NCI-H1417 treated with DMSO at 0.1 percent for 48 hours (cell line): ENCODE measurements around the gene DHH.

ENCODE experiments used
- DNase-seq: peaks from one replicate; lab custom pipeline; 2025; lab: John Stamatoyannopoulos, UW

Gene DHH

DNA sequence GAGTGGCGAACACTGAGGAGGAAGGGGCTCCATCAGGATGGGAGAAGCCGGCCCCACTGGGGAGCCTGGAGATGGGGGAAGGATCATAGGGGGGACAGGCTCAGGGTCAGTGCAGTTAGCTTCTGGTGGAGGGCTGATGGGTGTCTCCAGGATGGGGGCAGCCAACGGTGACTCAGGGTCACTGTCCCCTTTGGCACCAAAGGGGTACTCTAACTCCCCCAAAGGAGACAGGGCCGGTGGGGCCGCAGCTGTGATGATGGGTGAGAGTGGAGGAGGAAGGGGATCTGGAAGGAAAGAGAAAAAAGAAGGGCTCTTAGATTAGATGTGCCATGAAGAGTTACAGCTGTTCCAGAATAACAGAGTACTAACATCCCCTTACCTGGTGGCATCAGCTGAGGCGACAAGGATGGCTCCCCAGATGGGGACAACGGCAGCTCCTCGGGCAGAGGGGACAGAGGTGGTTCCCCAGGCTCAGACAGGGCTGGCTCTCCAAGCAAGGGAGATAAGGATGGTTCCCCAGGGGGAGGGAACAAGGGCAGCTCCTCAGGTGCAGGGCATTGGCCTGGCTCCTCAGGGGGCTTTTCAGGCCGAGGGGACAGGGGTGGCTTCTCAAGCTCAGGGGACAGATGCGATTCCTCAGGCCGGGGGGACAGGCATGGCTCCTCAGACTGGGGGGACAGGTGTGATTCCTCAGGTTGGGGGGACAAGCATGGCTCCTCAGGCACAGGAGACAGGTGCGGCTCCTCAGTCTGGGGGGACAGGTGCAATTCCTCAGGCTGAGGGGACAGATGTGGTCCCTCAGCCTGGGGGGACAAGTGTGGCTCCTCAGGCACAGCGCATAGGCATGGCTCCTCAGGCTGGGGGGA, 43.9 kb downstream of the DHH start:
- no peak for DNase-seq

DNA sequence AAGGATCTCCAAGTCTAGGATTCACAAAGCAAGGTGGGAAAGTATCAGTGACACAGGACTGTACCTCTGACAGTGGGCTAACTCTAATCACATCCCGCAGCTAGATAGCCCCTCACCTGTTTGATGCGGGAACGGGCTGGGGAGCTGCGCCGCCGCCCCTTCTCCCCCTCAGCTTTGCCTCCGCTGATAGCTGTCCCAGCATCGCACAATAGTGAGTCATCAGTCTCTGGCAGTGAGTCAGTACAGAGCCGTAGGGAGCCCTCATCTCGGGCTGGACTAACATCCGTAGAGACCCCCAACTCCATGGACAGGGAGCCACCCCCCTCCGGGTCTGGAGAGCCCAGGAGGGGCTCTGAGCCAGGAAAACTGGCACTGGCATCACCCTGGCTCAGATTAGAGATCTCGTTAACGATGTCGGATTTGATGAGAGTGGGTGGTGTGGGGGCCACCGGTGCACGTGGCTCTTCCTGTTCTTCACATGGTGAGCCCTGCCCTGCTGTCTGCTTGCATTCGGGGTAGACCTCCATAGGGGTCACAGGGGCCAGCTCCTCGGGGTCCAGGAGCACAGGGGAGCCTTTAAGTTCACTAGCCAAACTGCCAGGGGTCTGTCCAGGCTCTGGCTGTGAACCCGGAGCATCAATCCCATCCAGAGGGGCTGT, 44.9 kb downstream of the DHH start:
- DNase-seq = no peak

DNA sequence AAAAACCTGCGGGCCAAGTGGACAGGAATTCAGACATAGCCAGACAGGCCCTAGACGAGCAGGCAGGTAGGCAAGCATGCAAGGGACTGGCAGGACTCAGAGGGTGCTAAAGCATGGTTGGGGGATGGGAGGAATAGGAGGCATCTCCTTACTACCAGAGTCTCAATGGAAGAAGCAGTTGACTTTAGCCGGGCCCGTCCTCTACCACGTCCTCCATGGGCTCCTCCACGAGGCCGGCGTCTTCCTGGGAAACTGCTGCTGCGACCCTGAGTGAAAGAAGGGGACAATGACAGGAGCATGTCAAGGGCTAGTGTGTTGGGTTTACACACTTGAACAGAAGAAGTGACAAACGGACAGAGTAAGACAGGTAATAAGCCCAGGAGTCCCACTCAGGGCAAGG, 45.6 kb downstream of the DHH start:
- DNase-seq = no peak

DNA sequence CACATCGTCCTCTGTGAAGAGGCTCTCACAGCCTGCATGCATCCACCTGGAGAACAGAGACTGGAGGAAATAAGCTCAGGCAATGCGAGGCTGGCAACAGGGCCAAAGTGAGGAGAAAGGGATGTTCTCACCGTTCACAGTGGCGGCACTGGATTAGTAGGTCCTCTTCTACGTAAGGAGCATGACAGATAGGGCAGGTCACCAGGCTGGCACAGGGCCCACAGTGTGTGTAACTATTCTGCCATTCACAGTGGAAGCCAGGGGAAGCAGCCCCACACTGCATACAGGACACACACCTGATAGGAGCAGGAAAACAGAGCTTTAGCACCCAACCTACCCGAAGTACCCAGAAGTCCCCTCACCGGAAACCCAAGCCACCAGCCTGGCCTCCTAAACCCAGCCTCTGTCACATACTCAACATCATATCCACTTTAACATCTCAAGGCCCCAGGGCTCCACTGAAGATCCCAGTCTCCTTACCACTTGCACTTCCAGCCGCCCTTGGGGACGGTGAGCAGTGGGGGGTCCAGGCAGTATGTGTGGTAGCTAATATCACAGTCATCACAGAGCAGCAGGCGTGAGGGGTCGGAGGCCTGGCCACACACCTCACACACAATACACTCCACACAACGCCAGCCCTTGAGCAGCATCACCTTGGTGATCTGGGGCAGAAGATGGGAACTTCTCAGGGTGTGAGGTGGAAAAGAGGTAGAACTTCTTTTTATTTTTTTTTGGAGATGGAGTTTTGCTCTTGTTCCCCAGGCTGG, 48.3 kb downstream of the DHH start:
- no peak for DNase-seq

DNA sequence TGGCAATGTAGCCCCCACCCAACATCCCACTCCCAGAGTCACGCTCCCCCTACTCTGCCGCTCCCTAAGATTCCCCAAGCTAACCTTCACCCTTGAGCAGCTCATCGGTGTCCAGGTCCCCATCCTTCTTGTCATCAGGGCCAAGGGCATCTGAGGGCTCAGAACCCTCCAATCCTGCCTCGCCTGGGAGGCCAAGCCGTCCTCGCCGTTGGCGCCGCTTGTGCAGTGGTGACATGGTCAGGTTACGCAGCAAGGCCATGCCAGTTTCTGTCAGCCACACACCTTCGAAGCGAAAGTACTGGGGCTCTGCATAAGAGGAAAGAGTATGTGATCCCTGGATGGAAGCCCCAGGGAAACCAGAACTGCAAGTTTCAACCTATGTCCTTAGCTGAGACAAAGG, 49.9 kb downstream of the DHH start:
- DNase-seq = no peak

DNA sequence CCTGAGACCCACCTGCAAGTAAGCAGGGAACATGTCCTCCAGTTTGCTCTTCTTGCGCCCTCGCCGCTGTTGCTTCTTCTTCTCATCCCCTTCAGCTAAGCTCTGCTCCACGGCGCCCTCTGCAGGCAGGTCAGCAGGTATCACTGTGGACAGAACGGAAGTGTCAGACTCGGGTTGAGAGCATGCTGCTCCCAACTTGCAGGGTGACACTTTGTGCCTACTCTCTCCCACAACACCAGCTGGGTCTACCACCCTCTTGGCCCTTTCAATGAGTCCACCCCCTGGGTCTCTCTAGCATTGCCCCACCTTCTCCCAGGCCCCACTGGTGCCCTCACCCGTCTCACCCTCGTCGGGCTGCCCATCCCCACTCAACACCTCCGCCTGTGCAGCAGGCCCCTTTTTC, 50.7 kb downstream of the DHH start:
- DNase-seq = no peak

DNA sequence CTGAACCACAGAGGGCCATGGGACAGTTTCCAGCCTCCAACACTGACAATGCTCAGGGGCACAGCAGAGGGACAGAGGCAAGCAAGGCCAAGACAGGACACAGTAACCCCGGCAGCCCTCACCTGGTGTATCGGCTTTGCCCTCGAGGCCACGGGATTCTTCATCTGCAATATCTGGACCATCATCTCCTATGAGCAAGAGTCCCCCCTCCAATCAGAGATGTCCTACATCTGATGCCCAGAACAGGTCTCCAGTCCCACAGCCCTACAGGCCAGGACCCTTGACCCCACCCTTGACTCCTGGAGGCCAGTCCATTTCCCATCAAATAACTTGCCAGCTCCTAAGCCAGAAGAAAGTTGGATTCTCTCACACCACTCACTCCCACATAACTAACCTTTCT, 51.4 kb downstream of the DHH start:
- DNase-seq = no peak

DNA sequence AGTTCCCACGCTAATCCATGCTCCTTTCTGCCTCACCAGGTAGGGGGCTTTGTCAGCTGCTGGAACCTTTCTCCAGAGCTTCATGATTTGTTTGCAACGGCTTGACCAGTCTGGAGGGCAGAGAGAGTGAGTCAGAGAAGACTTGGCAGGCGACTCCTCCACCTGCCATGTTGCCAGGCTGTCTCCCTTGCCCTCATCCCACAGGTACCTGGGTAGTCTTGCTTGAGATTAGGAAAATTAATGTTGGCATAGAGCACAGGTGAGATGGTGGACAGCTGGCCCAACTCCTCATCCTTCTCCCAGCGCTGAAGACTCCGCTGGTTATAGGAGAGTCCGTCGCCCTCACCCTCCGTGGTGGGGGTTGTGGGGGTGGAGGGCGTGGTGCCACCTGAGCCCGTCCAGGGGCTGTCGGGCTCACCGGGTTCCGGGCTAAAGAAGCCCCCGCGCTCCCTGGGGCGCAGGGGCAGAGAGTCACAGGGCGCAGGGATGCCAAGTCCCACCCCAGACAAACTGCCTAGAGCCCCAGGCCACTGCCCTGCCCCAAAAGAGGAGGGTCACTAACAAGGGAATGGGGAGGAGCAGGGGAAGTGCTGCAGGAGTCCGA, 52.6 kb downstream of the DHH start:
- DNase-seq = no peak

DNA sequence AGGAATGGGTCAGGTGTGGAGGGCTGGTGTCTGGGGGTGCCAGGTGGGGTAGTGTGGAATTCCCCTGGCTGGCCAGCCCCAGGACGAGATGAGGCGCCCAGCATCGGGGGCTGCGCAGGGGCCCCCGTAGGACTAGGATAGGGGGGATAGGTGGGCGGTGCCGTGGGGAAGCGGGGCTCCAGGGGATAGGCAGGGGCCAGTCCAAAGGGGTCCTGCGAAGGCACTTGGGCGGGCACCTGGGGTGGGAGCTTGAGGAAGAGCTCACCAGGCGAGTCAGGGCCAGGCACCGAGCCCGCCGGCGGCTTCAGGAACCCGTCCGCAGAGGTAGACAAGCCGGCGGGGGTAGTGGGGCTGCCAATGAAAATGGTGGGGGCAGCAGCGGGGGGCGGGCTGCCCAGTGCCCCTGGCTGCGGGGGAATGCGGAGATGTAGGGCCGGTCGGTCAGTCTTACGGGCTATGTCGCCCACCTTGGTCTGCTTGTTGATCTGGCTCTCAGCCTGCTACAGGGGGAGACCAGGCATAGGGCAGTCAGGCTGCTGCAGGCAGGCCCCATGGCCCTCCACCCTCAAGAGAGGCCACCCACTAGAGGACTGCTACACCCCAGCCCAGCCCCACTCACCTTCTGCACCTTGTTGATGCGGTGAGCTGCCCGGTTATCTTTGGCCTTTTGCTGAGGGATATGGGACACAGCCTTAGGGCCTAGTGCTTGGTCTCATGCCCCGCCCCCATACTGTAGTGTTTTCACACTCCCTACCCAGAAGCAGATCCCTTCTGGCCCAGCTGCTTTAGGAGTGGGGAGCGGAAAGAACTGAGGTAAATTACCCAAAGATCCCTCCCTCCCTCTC, 53.3 kb downstream of the DHH start:
- no peak for DNase-seq

DNA sequence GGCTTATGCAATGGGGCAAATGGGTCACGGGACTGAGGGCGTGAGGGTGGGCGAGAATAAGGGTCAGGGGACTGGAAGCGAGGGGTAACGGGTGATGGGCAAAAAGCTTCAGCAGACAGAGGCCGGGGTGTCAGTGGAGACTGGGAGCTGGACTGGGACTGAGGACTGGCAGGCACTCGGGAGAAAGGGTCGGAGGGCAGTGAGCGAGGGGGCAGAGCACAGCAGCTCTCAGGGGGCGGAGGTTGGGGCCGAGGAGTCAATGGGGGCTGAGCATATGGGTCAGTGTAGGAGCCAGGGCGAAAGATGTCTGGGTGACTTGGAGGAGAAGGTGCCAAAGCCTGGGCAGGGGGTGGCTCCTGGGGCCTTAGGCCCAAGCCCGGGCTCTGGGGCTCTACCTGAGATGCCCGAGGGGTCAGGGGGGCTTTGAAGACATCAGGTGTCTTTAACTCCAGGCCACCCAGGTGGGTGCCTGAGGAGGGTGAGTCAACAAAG, 54.2 kb downstream of the DHH start:
- no peak for DNase-seq

DNA sequence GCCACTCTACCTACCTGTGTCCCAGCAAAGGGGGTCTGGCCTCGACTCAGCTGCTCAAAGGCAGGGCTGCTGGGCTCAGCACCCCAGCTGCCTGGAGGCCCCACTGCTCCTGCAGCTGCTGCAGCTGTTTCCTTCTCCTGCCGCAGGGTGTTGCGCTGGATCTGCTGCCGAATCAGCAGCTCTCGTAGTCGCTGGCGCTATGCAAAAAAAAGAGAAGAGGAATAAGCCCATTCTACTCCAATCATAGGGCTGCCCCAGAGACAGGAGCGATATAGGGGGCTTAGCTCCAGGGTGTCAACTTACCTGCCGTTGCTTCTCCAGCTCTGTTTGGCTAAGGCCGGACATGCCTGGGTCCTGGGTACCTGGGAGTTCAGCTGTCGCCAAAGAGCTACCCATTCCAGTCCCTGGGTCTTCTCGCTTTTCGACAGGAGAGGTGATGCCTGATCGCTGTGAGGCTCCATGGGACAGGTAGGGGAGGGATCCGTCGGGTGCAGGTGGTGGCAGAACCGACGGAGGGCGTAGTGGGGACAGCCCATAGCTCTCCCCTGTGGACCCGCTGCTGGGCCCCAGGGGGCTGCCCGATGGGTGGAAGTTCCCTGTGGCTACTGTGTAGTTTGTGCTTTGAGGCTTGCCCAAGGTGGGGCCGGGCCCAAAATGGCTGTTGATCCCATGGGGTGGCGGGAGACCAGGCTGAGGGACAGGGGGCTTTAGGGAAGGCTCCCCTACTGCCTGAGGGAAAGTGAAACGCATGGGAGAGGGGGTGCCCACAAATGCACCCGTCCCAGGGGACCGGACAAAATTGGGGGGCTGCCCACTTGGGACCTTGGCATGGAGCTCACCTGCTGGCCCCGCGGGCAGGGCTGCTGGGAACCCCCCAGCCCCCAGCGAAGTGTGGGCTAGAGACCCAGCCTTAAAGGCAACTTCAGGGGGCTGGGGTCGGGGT, 54.9 kb downstream of the DHH start:
- no peak for DNase-seq

DNA sequence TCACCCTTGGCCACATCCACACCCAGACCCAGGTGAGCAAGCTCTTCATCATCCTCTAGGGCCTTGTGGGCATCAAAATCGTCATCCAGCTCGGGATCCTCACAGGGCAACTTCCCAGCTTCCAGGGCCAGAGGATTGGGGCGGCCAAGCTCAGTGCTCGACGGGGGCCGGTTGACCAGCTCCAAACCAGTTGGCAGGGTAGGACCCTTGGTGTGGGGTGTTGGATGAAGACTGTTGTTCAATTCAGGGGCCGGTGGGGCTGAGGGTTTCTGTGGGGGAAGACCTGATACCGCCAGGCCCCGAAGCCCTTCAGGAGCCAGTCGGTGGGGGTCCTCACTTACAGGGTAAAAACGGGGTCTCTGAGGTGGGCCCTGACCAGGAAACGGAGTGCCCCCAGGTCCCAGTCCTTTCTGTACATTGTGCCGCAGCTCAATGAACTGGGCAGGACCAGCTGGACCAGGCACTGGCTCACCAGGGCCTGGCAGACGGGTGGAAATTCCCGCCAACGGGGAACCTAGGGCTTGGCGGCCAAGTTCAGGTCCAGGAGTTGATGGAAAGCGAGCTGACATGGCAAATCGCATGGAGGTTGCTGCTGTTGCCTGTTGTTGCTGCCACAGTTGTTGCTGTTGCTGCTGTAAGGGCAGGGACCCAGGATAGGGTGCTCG, 56.2 kb downstream of the DHH start:
- DNase-seq = no peak

DNA sequence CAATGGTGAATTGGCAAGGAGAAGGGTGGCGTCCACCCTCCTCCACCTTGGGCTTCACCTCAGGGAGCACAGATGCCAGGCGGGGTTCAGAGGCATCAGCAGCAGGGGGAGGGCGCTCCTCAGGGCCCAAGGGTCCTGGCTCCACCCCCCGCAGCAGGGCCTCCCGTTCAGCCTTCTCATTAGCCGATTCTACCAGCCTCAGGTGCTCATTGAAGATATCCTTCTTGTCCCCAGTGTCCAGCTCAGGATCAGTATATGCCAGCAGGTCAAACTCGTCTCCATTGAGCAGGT, 56.7 kb downstream of the DHH start:
- DNase-seq = no peak

DNA sequence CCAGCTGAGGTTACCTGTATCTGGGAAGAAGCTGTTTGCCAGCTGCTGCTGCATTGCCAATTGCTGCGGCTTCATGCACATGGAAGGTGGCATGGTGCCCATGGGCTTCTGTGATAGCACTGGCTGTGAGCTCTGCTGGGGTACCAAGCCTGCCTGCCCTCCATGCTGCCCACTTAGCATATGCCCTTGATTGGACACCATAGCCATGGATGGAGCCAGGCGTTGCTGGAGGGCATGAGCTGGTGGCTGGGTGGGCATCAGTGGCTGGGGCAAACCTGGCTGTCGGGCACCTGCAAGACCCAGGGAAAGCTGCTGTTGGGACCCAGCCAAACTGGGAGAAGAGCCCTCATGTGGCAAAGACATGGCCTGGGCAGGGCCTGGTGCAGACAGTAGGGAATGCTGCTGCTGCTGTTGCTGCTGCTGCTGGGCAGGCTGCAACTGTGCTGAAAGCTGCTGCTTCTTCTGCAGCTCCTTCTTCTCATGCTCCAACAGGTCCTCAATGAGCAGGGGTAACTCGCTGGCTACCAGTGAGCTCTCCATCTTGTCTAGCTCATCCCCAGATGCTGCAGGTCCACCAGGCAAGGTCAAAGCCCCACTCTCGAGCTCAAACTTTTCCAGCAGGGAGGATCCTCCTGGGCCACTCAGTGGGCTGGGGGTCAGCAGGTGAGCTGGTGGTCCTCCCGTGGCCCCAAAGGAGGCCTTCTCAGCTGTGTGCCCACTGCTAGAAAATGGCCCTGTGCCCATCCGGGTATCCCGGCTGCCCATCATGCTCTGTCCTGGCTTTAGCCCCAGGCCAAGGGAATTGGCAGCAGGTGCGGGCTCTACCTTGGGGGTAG, 57.3 kb downstream of the DHH start:
- DNase-seq = no peak
